GM19438 (cell line): ENCODE measurements around the gene FOSL1.
A peak's percentile ranks its signal among the peaks of the same experiment; 100 is the strongest.

Experiments
- ATAC-seq: cut with Tn5 transposase; IDR thresholded peaks from one replicate; pipeline ENCODE4 v1.9.1; 2021; ENCODE audit warnings: low read depth; ENCODE audit not compliant: unreplicated experiment

The FOSL1 gene

GRCh38 chr11:65920372-65920802, 20.2 kb upstream of the FOSL1 start:
- ATAC-seq = no peak

GRCh38 chr11:65919573-65920371, 19.6 kb upstream of the FOSL1 start:
- ATAC-seq = peak; percentile 40

GRCh38 chr11:65919141-65919572, 19.0 kb upstream of the FOSL1 start, which contains the start of gene DRAP1:
DRAP1 (plus strand) TSS chr11:65919426; CDS start chr11:65919502, 76 bp downstream.
- peak; percentile 77 for ATAC-seq

GRCh38 chr11:65918211-65919140, 18.3 kb upstream of the FOSL1 start, which contains the start of gene C11orf68:
C11orf68 (minus strand) TSS chr11:65919062; CDS start chr11:65919031, 31 bp downstream.
- peak; percentile 52 for ATAC-seq

GRCh38 chr11:65917434-65918210, 17.4 kb upstream of the FOSL1 start:
- no peak for ATAC-seq

GRCh38 chr11:65917077-65917433, 16.9 kb upstream of the FOSL1 start:
- no peak for ATAC-seq

- no peak for ATAC-seq
Measured at GRCh38 chr11:65916391-65916790, 16.2 kb upstream of the FOSL1 start.

- ATAC-seq = no peak
Measured at GRCh38 chr11:65915821-65916251, 15.6 kb upstream of the FOSL1 start.

GRCh38 chr11:65915101-65915820, 15.1 kb upstream of the FOSL1 start:
- ATAC-seq = no peak

GRCh38 chr11:65912845-65913244, 12.7 kb upstream of the FOSL1 start:
- no peak for ATAC-seq

GRCh38 chr11:65911682-65912568, 11.7 kb upstream of the FOSL1 start:
- ATAC-seq = no peak

GRCh38 chr11:65907878-65908277, 7.7 kb upstream of the FOSL1 start:
- no peak for ATAC-seq

GRCh38 chr11:65906602-65907001, 6.4 kb upstream of the FOSL1 start:
- ATAC-seq = no peak

- no peak for ATAC-seq
Measured at GRCh38 chr11:65903715-65904114, 3.5 kb upstream of the FOSL1 start.

GRCh38 chr11:65903068-65903481, 2.9 kb upstream of the FOSL1 start:
- no peak for ATAC-seq

- ATAC-seq = no peak
Measured at GRCh38 chr11:65900899-65901180, 652 bp upstream of the FOSL1 start.

- ATAC-seq = no peak
Measured at GRCh38 chr11:65899356-65900124, 648 bp downstream of the FOSL1 start.

GRCh38 chr11:65898656-65899355, 1.4 kb downstream of the FOSL1 start:
- ATAC-seq = no peak
